BE2C (cell line): Measurements from ENCODE around the gene PI4KB.
A peak's percentile ranks its signal among the peaks of the same experiment; 100 is the strongest.

ENCODE experiments used
- DNase-seq: peaks from one replicate; pipeline ENCODE4 v3.0.0-alpha.2; 2020
- H3K27me3 ChIP-seq: fragments of 250-450 bp; sonication (Bioruptor Pico); 2 replicates; pipeline ENCODE4 v1.5.1; 2020; ENCODE audit warnings: mild to moderate bottlenecking
- H3K36me3 ChIP-seq: fragments of 250-450 bp; sonication (Bioruptor Pico); 2 replicates; pipeline ENCODE4 v1.5.1; 2020; ENCODE audit warnings: mild to moderate bottlenecking
- H3K4me1 ChIP-seq: fragments of 250-450 bp; sonication (Bioruptor Pico); 2 replicates; pipeline ENCODE4 v1.5.1; 2020
- H3K4me3 ChIP-seq: 2 replicates; pipeline ENCODE4 v1.5.1; 2011; ENCODE audit warnings: low read depth, low read length
- H3K9me3 ChIP-seq: fragments of 250-450 bp; sonication (Bioruptor Pico); 2 replicates; pipeline ENCODE4 v1.5.1; 2020
- CTCF ChIP-seq: IDR thresholded peaks from 2 replicates; pipeline ENCODE4 v1.5.1; 2012; ENCODE audit warnings: mild to moderate bottlenecking, low read depth, low read length

The PI4KB gene

GRCh38 chr1:151309811-151310323, 17.3 kb downstream of the PI4KB start:
- Histone ChIP-seq H3K27me3 (no peaks in the 10 kb centered on the region), H3K9me3 (no peaks in the 10 kb centered on the region), H3K4me1 (peaks cover 15% of the 10 kb centered on the region), H3K36me3 (peaks cover 60% of the 10 kb centered on the region), H3K4me3 (no peak overlapping the region)
- DNase-seq, result peak; percentile 56
- TF ChIP-seq CTCF, result no peak

- no peak overlapping the region for H3K4me3 ChIP-seq
- TF ChIP-seq CTCF, result no peak
- no peaks in the 10 kb centered on the region for H3K4me1 ChIP-seq
- peaks cover 65% of the 10 kb centered on the region for H3K36me3 ChIP-seq
- H3K9me3 ChIP-seq, result no peaks in the 10 kb centered on the region
- DNase-seq, result no peak
- no peaks in the 10 kb centered on the region for H3K27me3 ChIP-seq
These were observed 32.3 kb downstream of the PI4KB start for GRCh38 chr1:151294742-151295462.

GRCh38 chr1:151293093-151293492, 34.1 kb downstream of the PI4KB start:
- DNase-seq, result no peak
- Histone ChIP-seq H3K4me3 (no peak overlapping the region), H3K27me3 (no peaks in the 10 kb centered on the region), H3K9me3 (no peaks in the 10 kb centered on the region), H3K4me1 (no peaks in the 10 kb centered on the region), H3K36me3 (peaks cover 60% of the 10 kb centered on the region)
- TF ChIP-seq CTCF, result no peak

GRCh38 chr1:151292207-151293030, 34.8 kb downstream of the PI4KB start:
- H3K36me3 ChIP-seq, result peaks cover 60% of the 10 kb centered on the region
- no peak for TF ChIP-seq CTCF
- H3K9me3 ChIP-seq, result no peaks in the 10 kb centered on the region
- no peak for DNase-seq
- H3K27me3 ChIP-seq, result no peaks in the 10 kb centered on the region
- no peaks in the 10 kb centered on the region for H3K4me1 ChIP-seq
- H3K4me3 ChIP-seq, result no peak overlapping the region

- no peak overlapping the region for H3K4me3 ChIP-seq
- no peaks in the 10 kb centered on the region for H3K4me1 ChIP-seq
- no peaks in the 10 kb centered on the region for H3K27me3 ChIP-seq
- H3K9me3 ChIP-seq, result no peaks in the 10 kb centered on the region
- no peak for DNase-seq
- H3K36me3 ChIP-seq, result peaks cover 60% of the 10 kb centered on the region
- no peak for TF ChIP-seq CTCF
These were observed 36.4 kb downstream of the PI4KB start for GRCh38 chr1:151290709-151291303.
